ENCODE data around the gene ATP5F1D.
"Not testable (repeated sequence)": the region's sequence is repeated elsewhere in the genome, so short reads cannot be mapped to it uniquely, and the experiment has no call there.

The ATP5F1D gene

GRCh38 chr19:1233115-1233667 lies 8.4 kb upstream of the ATP5F1D start:
- DNase-seq: no peak

DNA sequence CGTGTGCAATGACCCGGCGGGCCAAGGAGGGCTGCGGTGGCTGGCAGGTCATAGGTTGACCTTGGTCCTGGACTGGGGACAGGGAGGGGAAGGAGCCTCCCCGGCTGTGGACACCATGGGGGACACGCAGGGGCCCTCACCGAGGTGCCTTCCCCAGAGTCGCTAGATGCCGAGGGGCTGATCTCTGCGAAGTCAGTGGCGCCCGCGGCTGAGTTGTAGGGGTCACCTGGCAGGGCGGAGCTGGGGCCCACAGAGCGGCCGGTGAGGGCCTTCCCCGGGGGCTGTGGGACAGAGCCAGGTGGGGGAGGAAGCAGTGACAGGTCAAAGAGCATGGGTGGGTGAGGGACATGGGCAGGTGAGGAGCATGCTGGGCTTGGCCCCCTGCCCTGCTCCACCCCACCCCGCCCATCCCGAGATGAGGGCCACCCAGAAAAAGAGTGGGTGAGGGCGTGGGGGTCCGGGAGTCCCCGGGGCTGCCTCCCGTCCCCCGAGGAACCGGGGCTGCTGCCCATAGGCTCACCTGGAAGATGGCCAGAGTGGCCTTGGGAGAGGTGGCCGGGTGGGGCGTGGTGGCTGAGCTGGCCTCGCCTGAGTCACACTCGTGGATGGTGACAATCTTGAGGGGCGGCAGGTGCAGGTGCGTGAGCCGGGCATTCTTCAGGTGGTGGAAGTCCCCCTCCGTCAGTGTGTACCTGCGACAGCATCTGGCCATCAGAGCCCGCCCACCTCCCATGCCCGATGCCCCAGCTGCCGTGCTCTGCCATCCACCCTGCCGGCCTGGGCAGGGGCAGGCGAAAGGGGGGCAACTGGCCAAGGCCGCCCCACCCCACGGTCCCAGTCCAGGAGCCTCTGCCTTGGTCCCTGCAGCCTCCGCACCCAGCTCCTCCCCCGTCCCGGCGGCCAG lies 7.2 kb upstream of the ATP5F1D start:
- no peak for DNase-seq

DNA sequence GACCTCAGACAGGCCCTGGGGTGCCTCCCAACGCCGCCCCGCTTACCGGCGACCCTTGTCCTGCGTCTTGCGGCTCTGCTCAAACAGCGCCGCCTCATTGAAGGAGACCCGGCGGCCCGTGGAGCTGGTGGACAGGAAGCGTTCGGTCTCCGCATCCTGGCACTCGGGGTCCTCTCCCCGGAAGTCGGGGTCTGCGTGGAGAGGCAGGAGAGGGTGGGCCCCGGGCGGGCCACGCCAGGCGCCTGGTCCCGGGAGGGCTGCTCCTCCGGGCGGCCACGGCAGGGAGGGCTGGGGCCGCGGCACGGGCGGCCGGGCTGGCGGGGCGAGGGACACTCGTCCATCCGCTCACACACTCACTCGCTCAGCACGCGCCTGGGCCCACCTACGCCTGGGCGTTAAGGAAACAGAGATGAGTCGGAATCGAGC lies 6.6 kb upstream of the ATP5F1D start:
- DNase-seq: no peak

DNA sequence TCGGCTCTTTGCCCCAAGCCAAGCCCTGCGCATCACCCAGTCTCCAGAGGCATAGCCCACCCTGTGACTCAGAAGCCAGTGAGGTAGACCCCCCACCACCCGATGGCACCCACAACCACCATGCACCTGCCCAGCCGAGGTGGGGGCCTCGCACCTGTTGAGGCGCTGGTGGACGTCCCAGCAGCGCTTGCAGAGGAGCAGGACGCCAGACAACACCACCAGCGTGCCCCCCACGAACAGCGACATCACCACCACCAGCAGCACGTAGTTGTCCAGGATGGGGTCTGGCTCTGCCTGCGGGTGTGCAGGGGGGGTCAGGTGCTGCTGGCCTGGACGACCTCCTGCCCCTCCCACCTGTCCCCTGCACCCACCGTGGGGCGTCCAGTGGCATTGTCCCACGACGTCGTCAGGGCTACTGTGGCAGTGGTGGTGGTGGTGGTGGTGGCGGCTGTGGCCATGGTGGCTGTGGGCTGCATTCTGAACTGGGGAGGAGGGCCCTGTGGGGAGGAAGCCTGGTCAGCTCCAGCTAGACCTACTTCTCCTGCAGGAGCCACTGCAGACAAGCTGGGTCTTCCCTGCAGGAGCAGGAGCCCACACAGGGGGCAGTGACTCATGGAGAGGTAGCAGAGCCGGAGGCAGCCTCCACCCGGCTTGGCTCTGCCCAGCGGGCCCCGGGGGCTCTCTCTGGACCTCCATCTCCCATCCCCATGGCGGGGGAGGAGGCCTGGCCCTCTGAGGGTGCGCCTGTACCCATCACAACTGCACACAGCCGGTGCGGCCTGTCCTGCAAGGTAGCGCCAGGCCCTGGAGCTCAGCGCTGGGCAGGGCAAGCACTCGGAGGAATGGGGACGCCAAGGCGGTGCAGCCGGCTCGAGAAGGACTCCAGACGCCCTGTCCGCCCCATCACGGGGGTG lies 5.7 kb upstream of the ATP5F1D start:
- no peak for DNase-seq

DNA sequence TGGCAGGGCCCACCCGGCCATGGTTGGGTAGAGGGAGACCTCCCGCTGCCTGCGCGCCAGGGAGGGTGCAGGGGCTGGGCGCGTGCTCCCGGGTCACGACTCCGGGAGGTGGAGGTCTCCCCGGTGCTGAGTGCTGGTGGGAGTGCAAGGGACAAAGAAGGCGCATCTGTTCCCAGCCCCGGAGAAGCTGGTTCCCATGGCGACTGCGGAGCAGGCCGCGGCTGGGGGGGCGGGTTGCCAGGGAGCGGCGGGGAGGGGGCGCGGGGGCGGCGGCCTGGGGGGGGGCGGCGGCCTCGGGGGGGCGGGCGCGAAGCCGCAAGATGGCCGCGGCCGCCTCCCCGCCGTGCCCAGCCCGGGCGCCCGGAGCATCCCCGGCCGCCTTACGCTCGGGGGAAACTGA lies 5.0 kb upstream of the ATP5F1D start:
- peak in 1 of 4 experiments; percentile 25 for DNase-seq

GRCh38 chr19:1237027-1237659 lies 4.4 kb upstream of the ATP5F1D start:
- DNase-seq: peak in 3 of 4 experiments; percentile 33 to 44 (median 42)

DNA sequence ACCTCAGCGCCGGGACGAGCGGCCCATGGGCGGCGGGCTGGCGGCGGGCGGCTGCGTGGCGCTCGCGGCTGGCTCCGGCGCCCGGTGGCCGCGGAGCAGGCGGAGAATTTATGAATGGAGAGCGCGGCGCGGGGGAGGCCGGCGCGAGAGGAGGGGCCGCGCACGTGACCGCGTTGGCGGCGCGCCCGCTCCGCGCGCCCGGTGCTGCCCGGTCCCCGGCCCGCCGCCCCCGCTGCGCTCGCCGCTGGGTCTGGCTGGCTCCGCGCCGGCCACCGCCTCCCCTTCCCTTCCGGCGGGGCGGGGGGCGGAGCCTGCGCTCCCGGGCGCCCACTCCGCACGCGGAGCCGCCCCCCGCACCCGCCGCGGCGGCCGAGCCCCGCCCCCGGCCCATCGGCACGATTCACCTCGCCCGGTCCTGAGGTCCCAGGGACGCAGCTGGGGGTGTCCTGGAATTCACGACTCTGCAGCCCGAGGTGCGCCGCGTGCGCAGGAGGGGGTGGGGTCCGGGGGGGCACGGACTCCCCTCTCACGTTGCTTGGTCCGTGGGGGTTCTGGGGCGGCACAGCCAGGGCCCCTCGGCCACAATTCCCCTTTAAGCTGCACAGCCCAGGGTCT lies 3.7 kb upstream of the ATP5F1D start, which contains the start of gene CBARP:
Gene CBARP, minus strand, starts transcription at position 252 of the 615 bp plus-strand sequence. CDS start 1,905 bp downstream, outside the sequence.
- DNase-seq: peak; percentile 68 to 87 (median 70)

DNA sequence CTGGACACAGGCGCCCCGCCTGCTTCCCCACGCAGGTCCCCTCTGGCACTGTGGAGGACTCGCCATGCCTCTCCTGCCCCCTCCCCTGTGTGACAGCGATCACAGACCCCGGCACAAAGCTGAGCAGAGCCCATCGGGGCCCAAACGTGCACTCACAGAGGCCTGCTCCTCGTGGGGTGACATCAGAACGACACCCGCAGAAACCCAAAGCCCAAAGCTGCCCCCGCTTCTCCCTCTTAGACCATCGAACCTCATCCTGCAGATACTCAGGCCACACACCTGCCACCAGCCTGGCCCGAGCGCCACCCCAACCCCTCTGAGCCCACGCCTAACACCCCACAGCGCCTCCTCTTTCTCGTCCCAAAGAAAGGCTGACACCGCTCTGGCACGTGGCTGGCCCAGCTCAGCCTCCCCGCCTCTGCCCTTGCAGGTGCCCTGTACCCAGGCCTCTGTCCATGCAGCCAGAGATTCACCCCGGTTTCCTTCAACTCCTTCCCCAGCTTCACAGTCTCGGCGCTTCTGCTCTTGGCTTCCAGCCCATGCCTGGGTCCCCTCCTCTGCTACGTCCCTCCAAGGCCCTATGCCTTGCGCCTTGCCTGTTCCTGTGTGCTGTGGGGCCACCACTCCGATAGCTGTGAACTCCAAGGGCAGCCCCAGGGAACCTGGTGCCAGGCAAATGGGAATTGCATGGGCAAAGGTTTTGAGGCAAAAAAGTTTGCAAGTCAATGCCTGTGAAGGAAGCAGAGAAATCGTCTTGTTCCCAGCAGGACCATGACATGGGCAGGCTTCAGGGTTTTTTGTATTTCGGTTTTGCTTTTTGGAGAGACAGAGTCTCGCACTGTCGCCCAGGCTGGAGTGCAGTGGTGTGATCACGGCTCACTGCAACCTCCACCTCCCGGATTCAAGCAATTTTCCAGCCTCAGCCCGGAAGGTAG lies 2.9 kb upstream of the ATP5F1D start:
- peak in 1 of 4 experiments; percentile 36 for DNase-seq

GRCh38 chr19:1239420-1239795 lies 2.1 kb upstream of the ATP5F1D start:
- peak in 1 of 4 experiments; percentile 45 for DNase-seq

GRCh38 chr19:1239796-1240737 lies 1.5 kb upstream of the ATP5F1D start:
- peak; percentile 97 to 99 (median 98) for DNase-seq

- DNase-seq: no peak
Observed at GRCh38 chr19:1240925-1241324, 626 bp upstream of the ATP5F1D start.

- DNase-seq: peak; percentile 88 to 93 (median 92)
Observed at GRCh38 chr19:1243768-1244692, 2.5 kb downstream of the ATP5F1D start.

DNA sequence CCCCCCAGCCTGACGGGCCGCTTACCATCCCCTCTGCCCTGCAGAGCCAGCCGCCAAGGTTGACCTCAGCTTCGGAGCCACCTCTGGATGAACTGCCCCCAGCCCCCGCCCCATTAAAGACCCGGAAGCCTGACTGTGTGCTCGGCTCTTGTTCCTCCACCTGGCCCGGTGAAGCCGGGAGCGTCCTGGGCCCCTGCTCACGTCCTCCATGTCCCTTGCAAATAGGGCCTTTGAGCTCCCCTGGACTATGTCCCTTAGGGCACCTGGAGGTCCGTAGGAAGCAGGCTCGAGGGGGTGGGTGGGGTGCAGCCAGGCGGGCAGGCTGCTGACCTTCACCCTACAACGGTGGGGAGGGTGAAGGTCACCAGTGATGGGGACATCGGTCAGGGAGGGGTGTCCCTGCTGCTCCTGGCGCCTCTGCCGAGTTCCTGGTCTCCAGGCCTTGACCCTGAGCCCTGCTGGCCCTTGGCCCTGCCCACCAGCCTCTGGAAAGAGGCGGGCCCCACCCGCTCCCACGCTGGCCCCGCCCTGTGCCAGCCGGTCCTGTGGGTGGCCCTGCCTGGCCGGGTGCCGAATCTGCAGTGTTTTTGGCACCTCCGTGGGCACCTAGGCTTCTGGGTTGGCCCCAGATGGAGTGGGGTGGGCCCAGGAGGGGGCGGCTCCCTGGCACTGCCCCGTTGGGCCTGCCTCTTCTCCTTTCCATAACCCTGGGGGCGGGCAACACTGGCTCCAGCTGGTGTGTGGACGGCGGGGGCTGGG lies 3.3 kb downstream of the ATP5F1D start:
- DNase-seq: peak; percentile 87 to 93 (median 90)

DNA sequence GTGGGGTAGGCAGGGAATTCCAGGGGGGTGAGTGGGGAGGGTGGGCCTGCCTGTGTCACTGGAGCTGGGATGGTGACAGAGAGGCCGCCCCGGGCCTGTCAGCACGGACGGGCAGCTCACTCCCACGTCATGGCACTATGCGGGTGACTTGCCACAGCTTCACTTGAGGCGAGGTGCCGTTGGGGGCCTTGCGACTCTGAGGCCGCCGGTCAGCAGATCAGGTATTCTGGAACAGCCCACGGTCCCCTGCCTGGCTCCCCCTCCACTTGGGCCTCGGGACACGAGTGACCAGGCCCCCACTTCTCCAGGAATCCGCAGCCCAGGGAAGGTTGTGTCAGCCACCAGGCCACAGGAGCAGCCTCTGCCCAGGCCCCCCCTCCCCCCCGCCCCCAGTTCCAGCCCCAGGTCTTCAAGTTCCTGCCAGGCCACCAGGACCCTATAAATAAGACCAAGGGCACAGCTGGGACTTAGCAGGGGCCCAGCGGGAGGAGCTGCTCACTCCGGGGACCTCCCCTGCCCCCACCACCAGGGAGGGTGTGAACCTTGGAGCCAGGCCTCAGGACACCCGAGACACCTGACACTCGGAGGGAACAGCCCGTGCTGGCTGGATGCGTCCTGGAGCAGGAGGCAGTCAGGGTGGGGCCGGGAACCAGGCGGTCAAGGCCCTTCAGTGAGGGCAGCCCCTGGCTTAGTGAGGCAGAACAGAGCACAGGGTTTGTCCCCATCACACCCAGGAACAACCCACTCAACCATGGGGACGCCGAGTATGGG lies 4.1 kb downstream of the ATP5F1D start:
- no peak for DNase-seq

DNA sequence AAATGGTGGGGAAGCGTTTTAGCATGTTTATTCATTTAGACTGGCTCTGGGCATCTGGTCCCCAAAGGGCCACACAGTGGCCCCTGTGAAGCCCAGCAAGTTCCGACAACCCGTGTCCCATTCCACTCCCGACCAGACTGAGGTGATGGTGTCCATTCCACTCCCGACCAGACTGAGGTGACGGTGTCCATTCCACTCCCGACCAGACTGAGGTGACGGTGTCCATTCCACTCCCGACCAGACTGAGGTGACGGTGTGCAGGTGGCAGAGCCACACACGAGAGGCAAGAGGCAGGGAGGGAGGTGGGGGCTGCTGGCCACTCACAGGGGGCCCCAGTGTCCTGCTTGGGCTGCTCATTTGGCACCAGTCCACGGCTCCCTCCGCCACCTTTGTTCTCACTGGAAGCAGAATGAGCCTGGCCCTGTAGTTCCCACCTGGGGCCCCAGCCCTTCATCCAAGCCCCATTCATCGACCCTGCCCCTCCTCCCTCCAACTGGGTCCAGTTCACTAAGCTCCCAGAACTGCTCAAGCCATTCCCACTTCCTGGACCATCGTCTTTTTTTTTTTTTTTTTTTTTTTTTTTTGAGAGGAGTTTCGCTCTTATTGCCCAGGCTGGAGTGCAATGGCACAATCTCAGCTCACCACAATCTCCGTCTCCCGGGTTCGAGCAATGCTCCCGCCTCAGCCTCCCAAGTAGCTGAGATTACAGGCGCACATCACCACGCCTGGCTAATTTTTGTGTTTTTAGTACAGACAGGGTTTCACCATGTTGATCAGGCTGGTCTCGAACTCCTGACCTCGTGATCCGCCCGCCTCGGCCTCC lies 4.9 kb downstream of the ATP5F1D start:
- not testable (repeated sequence) for DNase-seq

- DNase-seq: no peak
Observed at GRCh38 chr19:1247748-1248138, 6.2 kb downstream of the ATP5F1D start.

All from suppressor macrophage (primary cell).